Measurements from ENCODE around the gene SETBP1. TPM values are rescaled to one million over a fixed set of nuclear protein-coding genes. Genes with fewer than 3 reads are reported as not detected.
A peak's percentile ranks its signal among the peaks of the same experiment; 100 is the strongest.

The SETBP1 gene
- total RNA-seq, 1 experiment from 2014 or later: 14.0 TPM

- TF ChIP-seq CTCF (conservative IDR thresholded peaks at IDR 0.05; ENCODE audit: low read depth, low read length) (no peak), EZH2 (IDR thresholded peaks at IDR 0.05; ENCODE audit: borderline replicate concordance, low read depth, low read length, poor library complexity, severe bottlenecking) (no peak)
- DNase-seq (ENCODE audit: low spot score): no peak
- Histone ChIP-seq H3K9me3 (ENCODE audit: low read depth, low read length, poor library complexity, severe bottlenecking) (no peaks in the 10 kb centered on the region), H3K4me3 (ENCODE audit: low read depth, low read length, poor library complexity, severe bottlenecking) (no peak overlapping the region), H3K27me3 (replicated peaks; ENCODE audit: insufficient read depth, low read depth, low read length, poor library complexity) (no peaks in the 10 kb centered on the region), H3K27ac (ENCODE audit: low read depth, low read length, poor library complexity, severe bottlenecking) (no peak overlapping the region), H3K36me3 (ENCODE audit: insufficient read depth, low read length, poor library complexity, severe bottlenecking) (no peaks in the 10 kb centered on the region), H3K4me1 (ENCODE audit: insufficient read depth, low read length, poor library complexity, severe bottlenecking) (no peaks in the 10 kb centered on the region)
- ChIA-PET POLR2A (ENCODE audit: low non-redundant PET) (no interaction called here), CTCF (no interaction called here)
- intact Hi-C loops (cut with micrococcal nuclease; ENCODE audit: unreplicated experiment): no loop called here
- BruUV-seq (replicated peaks): no TSS peak
These were observed 276.8 kb downstream of the SETBP1 start for GRCh38 chr18:44957461-44957860.

GRCh38 chr18:44958040-44958439, 277.4 kb downstream of the SETBP1 start:
- Histone ChIP-seq H3K4me3 (ENCODE audit: low read depth, low read length, poor library complexity, severe bottlenecking) (no peak overlapping the region), H3K9me3 (ENCODE audit: low read depth, low read length, poor library complexity, severe bottlenecking) (no peaks in the 10 kb centered on the region), H3K4me1 (ENCODE audit: insufficient read depth, low read length, poor library complexity, severe bottlenecking) (no peaks in the 10 kb centered on the region), H3K27ac (ENCODE audit: low read depth, low read length, poor library complexity, severe bottlenecking) (no peak overlapping the region), H3K27me3 (replicated peaks; ENCODE audit: insufficient read depth, low read depth, low read length, poor library complexity) (no peaks in the 10 kb centered on the region), H3K36me3 (ENCODE audit: insufficient read depth, low read length, poor library complexity, severe bottlenecking) (no peaks in the 10 kb centered on the region)
- intact Hi-C loops (cut with micrococcal nuclease; ENCODE audit: unreplicated experiment): no loop called here
- ChIA-PET POLR2A (ENCODE audit: low non-redundant PET) (no interaction called here), CTCF (no interaction called here)
- no peak for DNase-seq (ENCODE audit: low spot score)
- TF ChIP-seq CTCF (conservative IDR thresholded peaks at IDR 0.05; ENCODE audit: low read depth, low read length): no peak
- TF ChIP-seq EZH2 (IDR thresholded peaks at IDR 0.05; ENCODE audit: borderline replicate concordance, low read depth, low read length, poor library complexity, severe bottlenecking): no peak
- BruUV-seq (replicated peaks): no TSS peak

- CTCF ChIA-PET: no interaction called here
- Histone ChIP-seq H3K27ac (ENCODE audit: low read depth, low read length, poor library complexity, severe bottlenecking) (no peak overlapping the region), H3K4me3 (ENCODE audit: low read depth, low read length, poor library complexity, severe bottlenecking) (no peak overlapping the region), H3K9me3 (ENCODE audit: low read depth, low read length, poor library complexity, severe bottlenecking) (no peaks in the 10 kb centered on the region), H3K36me3 (ENCODE audit: insufficient read depth, low read length, poor library complexity, severe bottlenecking) (no peaks in the 10 kb centered on the region), H3K4me1 (ENCODE audit: insufficient read depth, low read length, poor library complexity, severe bottlenecking) (no peaks in the 10 kb centered on the region), H3K27me3 (replicated peaks; ENCODE audit: insufficient read depth, low read depth, low read length, poor library complexity) (no peaks in the 10 kb centered on the region)
- DNase-seq (ENCODE audit: low spot score): peak; percentile 5
- TF ChIP-seq CTCF (conservative IDR thresholded peaks at IDR 0.05; ENCODE audit: low read depth, low read length) (no peak), EZH2 (IDR thresholded peaks at IDR 0.05; ENCODE audit: borderline replicate concordance, low read depth, low read length, poor library complexity, severe bottlenecking) (no peak)
- BruUV-seq (replicated peaks): no TSS peak
- intact Hi-C loops (cut with micrococcal nuclease; ENCODE audit: unreplicated experiment): no loop called here
- POLR2A ChIA-PET (ENCODE audit: low non-redundant PET): no interaction called here
These were observed 277.8 kb downstream of the SETBP1 start for GRCh38 chr18:44958455-44958854.
